MM.1S (cell line): ENCODE measurements around the gene SMIM14.

Experiments used
- CTCF ChIP-seq: fragments of 300-600 bp; sonication (generic); IDR thresholded peaks from 2 replicates; pipeline ENCODE4 v1.5.1; 2016; ENCODE audit warnings: antibody characterized with exemption, low read length, mixed read lengths
- EZH2 ChIP-seq: fragments of 300-600 bp; sonication (generic); optimal IDR thresholded peaks from 2 replicates; pipeline ENCODE3; 2017; ENCODE audit warnings: low read depth, mild to moderate bottlenecking, antibody characterized with exemption, low read length, mixed read lengths

GRCh38 chr4:39529534-39529933, 109.1 kb downstream of the SMIM14 start:
- TF ChIP-seq EZH2 (no peak), CTCF (no peak)
